ENCODE data around the gene ITFG1.

DNA sequence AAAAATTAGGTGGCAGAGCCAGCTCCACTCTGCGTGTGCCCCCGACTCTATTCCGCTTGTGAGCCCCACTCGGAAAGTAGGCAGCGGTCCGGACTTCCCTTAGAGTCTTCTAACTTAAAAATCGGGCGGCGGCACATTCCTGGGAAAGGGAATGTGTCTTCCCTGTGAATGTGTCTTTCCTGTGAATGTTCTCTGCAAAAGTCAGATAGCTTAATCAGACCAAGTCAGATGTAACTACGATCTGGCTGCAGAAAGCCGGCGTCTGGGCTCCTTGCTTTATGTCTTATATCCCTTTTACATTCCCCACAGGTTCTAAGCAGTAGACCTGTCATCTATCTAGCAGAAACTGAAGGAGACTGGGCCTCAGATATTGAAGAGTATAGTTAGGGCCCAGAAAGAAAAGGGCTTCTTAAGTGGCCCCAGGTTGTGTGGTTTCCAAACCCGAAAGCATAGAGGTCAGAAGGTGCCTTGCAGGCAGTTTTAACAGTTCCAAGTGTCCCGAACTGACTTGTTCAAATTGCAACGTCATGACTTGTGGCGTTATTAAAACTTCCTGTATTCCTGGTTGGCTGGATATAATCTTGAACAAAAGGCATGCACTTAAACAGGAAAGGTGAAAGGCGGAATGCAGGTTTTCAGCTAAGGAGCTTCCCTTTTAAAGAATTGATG is 869 bp upstream of the ITFG1 start:
- TF ChIP-seq, protein P1, sequence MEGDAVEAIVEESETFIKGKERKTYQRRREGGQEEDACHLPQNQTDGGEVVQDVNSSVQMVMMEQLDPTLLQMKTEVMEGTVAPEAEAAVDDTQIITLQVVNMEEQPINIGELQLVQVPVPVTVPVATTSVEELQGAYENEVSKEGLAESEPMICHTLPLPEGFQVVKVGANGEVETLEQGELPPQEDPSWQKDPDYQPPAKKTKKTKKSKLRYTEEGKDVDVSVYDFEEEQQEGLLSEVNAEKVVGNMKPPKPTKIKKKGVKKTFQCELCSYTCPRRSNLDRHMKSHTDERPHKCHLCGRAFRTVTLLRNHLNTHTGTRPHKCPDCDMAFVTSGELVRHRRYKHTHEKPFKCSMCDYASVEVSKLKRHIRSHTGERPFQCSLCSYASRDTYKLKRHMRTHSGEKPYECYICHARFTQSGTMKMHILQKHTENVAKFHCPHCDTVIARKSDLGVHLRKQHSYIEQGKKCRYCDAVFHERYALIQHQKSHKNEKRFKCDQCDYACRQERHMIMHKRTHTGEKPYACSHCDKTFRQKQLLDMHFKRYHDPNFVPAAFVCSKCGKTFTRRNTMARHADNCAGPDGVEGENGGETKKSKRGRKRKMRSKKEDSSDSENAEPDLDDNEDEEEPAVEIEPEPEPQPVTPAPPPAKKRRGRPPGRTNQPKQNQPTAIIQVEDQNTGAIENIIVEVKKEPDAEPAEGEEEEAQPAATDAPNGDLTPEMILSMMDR (conservative IDR thresholded peaks at IDR 0.05; ENCODE audit: low read length), result no peak
- no peak for TF ChIP-seq EZH2phosphoT487 (IDR thresholded peaks at IDR 0.05; ENCODE audit: borderline replicate concordance)

All from Loucy (cell line).